DOHH2 (cell line): Measurements from ENCODE around the gene CCDC152.
"Not testable (repeated sequence)": the region's sequence is repeated elsewhere in the genome, so short reads cannot be mapped to it uniquely, and the experiment has no call there.

Experiments
- H3F3A ChIP-seq: fragments of 200-600 bp; sonication (generic), shearing (Covaris generic); 2 replicates; pipeline ENCODE4 v1.6.0; 2016; ENCODE audit warnings: antibody characterized with exemption, mild to moderate bottlenecking; ENCODE audit not compliant: control insufficient read depth, insufficient read depth
- H3K27ac ChIP-seq: fragments of 200-600 bp; sonication (generic); 2 replicates; pipeline ENCODE4 v1.5.1; 2014; ENCODE audit warnings: low read depth, mild to moderate bottlenecking, low read length, moderate library complexity
- H3K27me3 ChIP-seq: fragments of 200-600 bp; sonication (generic); 2 replicates; pipeline ENCODE4 v1.6.1; 2014; ENCODE audit warnings: mild to moderate bottlenecking, low read length, mixed read lengths; ENCODE audit not compliant: control insufficient read depth
- H3K36me3 ChIP-seq: fragments of 200-600 bp; sonication (generic); 2 replicates; pipeline ENCODE4 v1.6.1; 2014; ENCODE audit warnings: mild to moderate bottlenecking, low read length, moderate library complexity, mixed read lengths; ENCODE audit not compliant: control insufficient read depth
- H3K4me1 ChIP-seq: fragments of 200-600 bp; sonication (generic); 2 replicates; pipeline ENCODE4 v1.6.1; 2014; ENCODE audit warnings: mild to moderate bottlenecking, low read length, mixed read lengths; ENCODE audit not compliant: control insufficient read depth
- H3K4me2 ChIP-seq: fragments of 200-600 bp; sonication (generic); 2 replicates; pipeline ENCODE4 v1.6.0; 2014; ENCODE audit warnings: mild to moderate bottlenecking, low read length, moderate library complexity
- H3K4me3 ChIP-seq: fragments of 200-600 bp; sonication (generic); 2 replicates; pipeline ENCODE4 v1.5.1; 2014; ENCODE audit warnings: mild to moderate bottlenecking, low read length, mixed read lengths
- H3K79me2 ChIP-seq: fragments of 200-600 bp; sonication (generic); 2 replicates; pipeline ENCODE4 v1.6.1; 2014; ENCODE audit warnings: mild to moderate bottlenecking, low read length, mixed read lengths; ENCODE audit not compliant: control insufficient read depth
- H3K9me2 ChIP-seq: fragments of 200-600 bp; sonication (generic); replicated peaks from 2 replicates; pipeline ENCODE4 v1.6.1; 2014; ENCODE audit warnings: mild to moderate bottlenecking, low read length, mixed read lengths; ENCODE audit not compliant: control insufficient read depth
- H3K9me3 ChIP-seq: fragments of 200-600 bp; sonication (generic); 2 replicates; pipeline ENCODE4 v1.6.1; 2014; ENCODE audit warnings: antibody characterized with exemption, low read length, mixed read lengths; ENCODE audit not compliant: control insufficient read depth, insufficient read depth
- H4K20me1 ChIP-seq: fragments of 200-600 bp; sonication (generic); 2 replicates; pipeline ENCODE4 v1.6.0; 2014; ENCODE audit warnings: low read depth, mild to moderate bottlenecking, antibody characterized with exemption, low read length, moderate library complexity; ENCODE audit not compliant: control insufficient read depth, insufficient read depth
- EZH2phosphoT487 ChIP-seq: fragments of 200-600 bp; sonication (generic); IDR thresholded peaks from 2 replicates; pipeline ENCODE4 v1.6.1; 2017; ENCODE audit warnings: borderline replicate concordance, mild to moderate bottlenecking, antibody characterized with exemption, low read length, moderate library complexity, mixed read lengths
- TF ChIP-seq, protein P1 (sequence below): fragments of 200-600 bp; sonication (generic); IDR thresholded peaks from one replicate; pipeline ENCODE4 v1.5.1; 2014; ENCODE audit warnings: antibody characterized with exemption, mild to moderate bottlenecking, low read depth, low read length; ENCODE audit not compliant: poor library complexity, severe bottlenecking

Gene CCDC152

DNA sequence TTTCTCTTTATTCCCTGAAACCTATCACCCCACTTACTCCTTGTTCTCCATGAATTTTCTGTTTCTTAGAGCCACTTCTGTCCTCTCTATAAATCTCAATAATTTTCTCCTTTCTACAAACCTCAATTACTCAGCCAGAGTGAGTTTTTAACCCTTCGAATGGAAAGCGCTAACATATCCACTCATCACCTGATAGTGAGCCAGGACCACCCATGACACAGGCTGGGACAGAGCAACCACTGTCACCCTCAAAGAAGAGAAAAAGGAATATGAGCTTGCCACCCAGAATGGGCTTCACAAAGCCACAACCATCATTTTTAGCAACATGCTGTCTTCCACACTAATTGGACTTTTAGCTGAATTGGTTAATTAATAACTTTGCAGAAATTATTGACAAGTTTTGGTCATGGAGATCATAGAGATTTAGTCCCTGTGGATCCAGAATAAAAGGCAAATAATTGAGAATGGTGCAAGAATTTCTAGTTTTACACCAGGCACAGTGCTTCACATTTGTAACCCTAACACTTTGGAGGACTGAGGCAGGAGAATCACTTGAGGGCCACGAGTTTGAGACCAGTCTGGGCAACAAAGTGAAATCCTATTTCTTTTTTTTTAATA is 87.2 kb downstream of the CCDC152 start:
- TF ChIP-seq, protein P1, sequence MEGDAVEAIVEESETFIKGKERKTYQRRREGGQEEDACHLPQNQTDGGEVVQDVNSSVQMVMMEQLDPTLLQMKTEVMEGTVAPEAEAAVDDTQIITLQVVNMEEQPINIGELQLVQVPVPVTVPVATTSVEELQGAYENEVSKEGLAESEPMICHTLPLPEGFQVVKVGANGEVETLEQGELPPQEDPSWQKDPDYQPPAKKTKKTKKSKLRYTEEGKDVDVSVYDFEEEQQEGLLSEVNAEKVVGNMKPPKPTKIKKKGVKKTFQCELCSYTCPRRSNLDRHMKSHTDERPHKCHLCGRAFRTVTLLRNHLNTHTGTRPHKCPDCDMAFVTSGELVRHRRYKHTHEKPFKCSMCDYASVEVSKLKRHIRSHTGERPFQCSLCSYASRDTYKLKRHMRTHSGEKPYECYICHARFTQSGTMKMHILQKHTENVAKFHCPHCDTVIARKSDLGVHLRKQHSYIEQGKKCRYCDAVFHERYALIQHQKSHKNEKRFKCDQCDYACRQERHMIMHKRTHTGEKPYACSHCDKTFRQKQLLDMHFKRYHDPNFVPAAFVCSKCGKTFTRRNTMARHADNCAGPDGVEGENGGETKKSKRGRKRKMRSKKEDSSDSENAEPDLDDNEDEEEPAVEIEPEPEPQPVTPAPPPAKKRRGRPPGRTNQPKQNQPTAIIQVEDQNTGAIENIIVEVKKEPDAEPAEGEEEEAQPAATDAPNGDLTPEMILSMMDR = no peak
- no peak for TF ChIP-seq EZH2phosphoT487
- Histone ChIP-seq H3K4me1 (no peaks in the 10 kb centered on the region), H3K9me2 (no peaks in the 10 kb centered on the region), H3F3A (no peaks in the 10 kb centered on the region), H3K9me3 (no peaks in the 10 kb centered on the region), H4K20me1 (no peaks in the 10 kb centered on the region), H3K27ac (no peak overlapping the region), H3K4me3 (no peak overlapping the region), H3K36me3 (no peaks in the 10 kb centered on the region), H3K79me2 (no peaks in the 10 kb centered on the region), H3K27me3 (no peaks in the 10 kb centered on the region; the same call in 1 of the 2 replicates), H3K4me2 (no peak overlapping the region)

DNA sequence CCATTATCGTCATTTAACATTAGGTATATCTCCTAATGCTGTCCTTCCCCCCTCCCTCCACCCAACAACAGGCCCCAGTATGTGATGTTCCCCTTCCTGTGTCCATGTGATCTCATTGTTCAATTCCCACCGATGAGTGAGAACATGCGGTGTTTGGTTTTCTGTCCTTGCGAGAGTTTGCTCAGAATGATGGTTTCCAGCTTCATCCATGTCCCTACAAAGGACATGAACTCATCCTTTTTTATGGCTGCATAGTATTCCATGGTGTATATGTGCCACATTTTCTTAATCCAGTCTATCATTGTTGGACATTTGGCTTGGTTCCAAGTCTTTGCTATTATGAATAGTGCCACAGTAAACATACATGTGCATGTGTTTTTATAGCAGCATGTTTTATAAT is 87.8 kb downstream of the CCDC152 start:
- H3K4me2 ChIP-seq, H3K79me2 ChIP-seq, H3K4me3 ChIP-seq, H3K36me3 ChIP-seq, H3K9me2 ChIP-seq, H3K27me3 ChIP-seq, H3F3A ChIP-seq, H4K20me1 ChIP-seq, H3K4me1 ChIP-seq, H3K27ac ChIP-seq, H3K9me3 ChIP-seq: not testable (repeated sequence)

DNA sequence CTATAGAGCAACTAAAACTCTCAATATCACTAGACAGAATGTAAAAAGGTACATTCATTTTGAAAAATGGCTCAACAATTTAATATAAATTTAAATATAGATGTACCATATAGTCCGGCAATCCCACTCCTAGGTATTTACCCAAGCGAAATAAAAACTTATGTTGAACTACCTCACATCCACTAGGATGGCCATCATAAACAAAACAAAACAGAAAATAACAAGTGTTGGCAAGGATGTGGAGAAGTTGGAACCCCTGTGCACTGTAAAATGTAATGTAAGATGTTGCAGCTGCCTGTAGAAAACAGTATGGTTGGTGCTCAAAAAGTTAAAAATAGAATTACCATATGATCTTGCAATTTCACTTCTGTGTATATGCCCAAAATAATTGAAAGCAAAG is 91.9 kb downstream of the CCDC152 start:
- Histone ChIP-seq H3K4me3 (no peak overlapping the region), H3K79me2 (no peaks in the 10 kb centered on the region), H3F3A (no peaks in the 10 kb centered on the region), H3K4me2 (no peak overlapping the region), H4K20me1 (no peaks in the 10 kb centered on the region), H3K36me3 (no peaks in the 10 kb centered on the region), H3K4me1 (no peaks in the 10 kb centered on the region), H3K27ac (no peak overlapping the region), H3K9me3 (no peaks in the 10 kb centered on the region), H3K27me3 (no peaks in the 10 kb centered on the region), H3K9me2 (no peaks in the 10 kb centered on the region)
- TF ChIP-seq EZH2phosphoT487 = no peak
- TF ChIP-seq, protein P1 = no peak

DNA sequence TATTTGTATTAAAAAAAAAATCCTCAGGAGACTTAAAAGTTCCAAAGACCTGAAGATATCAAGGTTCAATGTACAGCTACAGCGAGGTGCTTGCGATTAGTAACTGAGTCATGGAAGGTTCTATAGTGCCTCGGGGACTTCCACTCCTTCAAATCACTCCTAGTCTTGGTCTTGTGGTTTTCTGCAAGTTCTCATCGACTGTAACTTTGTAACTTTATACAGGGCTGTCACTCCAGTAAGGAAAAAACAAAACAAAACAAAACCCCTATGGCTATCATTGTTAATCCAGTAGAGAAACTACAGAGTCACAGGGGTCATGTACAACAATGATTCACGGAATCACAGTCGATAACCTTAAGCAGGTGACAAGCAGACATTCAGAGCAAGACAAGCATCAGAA is 94.9 kb downstream of the CCDC152 start:
- Histone ChIP-seq H3F3A (no peaks in the 10 kb centered on the region), H3K4me3 (no peak overlapping the region), H4K20me1 (no peaks in the 10 kb centered on the region), H3K9me2 (no peaks in the 10 kb centered on the region), H3K9me3 (no peaks in the 10 kb centered on the region), H3K27ac (no peak overlapping the region), H3K4me1 (no peaks in the 10 kb centered on the region), H3K27me3 (no peaks in the 10 kb centered on the region), H3K79me2 (no peaks in the 10 kb centered on the region), H3K36me3 (no peaks in the 10 kb centered on the region), H3K4me2 (no peak overlapping the region)
- TF ChIP-seq, protein P1 = no peak
- TF ChIP-seq EZH2phosphoT487 = no peak
